ENCODE data around the gene ITPK1. TPM values are rescaled to one million over a fixed set of nuclear protein-coding genes. Genes with fewer than 3 reads are reported as not detected.

The ITPK1 gene
- total RNA-seq, 1 donor from 2014 or later = 66.9 TPM

DNA sequence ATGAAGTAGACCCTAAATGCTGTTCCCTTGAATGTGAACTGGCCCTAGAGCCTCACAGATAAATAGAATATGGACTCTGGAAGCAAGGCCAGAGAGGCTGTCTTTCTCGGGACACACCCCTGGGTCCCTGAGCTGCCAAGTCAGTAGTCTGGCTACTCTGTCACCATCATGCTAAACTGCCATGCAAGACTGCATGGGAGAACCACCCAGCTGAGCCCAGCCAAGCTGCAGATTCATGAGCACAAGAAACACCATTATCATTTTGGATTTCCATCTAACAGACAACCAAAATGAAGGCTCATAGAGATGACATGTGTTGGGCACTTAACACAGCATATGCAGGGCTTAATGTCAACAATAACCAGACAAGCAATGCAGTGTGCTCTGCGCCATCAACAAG is 139.5 kb downstream of the ITPK1 start:
- Mint-ChIP-seq H3K4me3 (ENCODE audit: low read depth) (no peak overlapping the region), H3K36me3 (ENCODE audit: low read depth) (peaks cover 68% of the 10 kb centered on the region), H3K27me3 (ENCODE audit: low read depth) (no peaks in the 10 kb centered on the region), H3K4me1 (ENCODE audit: low read depth) (peaks cover 2% of the 10 kb centered on the region), H3K9me3 (peaks cover 49% of the 10 kb centered on the region), H3K27ac (no peak overlapping the region)
- intact Hi-C loops (cut with micrococcal nuclease) = no loop called here
- DNase-seq (ENCODE audit: low spot score) = no peak

GRCh38 chr14:92974541-92975345 is 141.0 kb downstream of the ITPK1 start:
- no peak for DNase-seq (ENCODE audit: low spot score)
- intact Hi-C loops (cut with micrococcal nuclease) = no loop called here
- no peak overlapping the region for H3K27ac Mint-ChIP-seq
- H3K4me3 Mint-ChIP-seq (ENCODE audit: low read depth) = no peak overlapping the region
- no peaks in the 10 kb centered on the region for H3K27me3 Mint-ChIP-seq (ENCODE audit: low read depth)
- peaks cover 53% of the 10 kb centered on the region for H3K36me3 Mint-ChIP-seq (ENCODE audit: low read depth)
- peaks cover 3% of the 10 kb centered on the region for H3K4me1 Mint-ChIP-seq (ENCODE audit: low read depth)
- H3K9me3 Mint-ChIP-seq = peaks cover 42% of the 10 kb centered on the region

DNA sequence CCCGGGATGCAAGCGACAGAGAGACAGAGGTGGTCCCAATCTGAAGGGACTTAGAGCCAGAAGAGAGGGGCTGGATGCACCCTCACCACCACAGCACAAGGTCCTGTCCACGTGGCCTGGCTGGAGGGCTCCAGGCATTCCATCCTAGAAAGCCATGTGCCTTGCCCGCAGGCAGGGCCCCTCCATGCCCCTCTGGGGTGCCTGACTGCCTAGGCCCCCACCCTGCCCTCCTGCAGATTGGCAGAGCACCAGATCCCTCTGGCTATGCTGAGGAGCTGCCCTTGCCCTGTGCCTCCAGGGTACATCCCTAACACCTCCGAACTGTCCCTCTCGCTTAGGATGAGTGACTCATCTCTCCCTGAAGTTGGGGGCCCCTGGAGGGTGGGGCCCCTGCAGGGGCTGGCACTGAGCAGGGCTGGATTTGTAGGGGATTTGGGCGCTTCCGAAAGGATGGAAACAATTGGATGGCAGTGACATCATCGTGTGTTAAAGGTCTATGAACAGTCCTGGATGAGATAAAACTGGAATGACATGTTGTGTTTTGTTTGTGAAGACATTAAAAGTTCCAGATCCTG is 141.8 kb downstream of the ITPK1 start:
- Mint-ChIP-seq H3K4me3 (ENCODE audit: low read depth) (no peak overlapping the region), H3K27ac (no peak overlapping the region), H3K36me3 (ENCODE audit: low read depth) (peaks cover 45% of the 10 kb centered on the region), H3K4me1 (ENCODE audit: low read depth) (peaks cover 3% of the 10 kb centered on the region), H3K27me3 (ENCODE audit: low read depth) (no peaks in the 10 kb centered on the region), H3K9me3 (peaks cover 33% of the 10 kb centered on the region)
- intact Hi-C loops (cut with micrococcal nuclease) = no loop called here
- no peak for DNase-seq (ENCODE audit: low spot score)

GRCh38 chr14:92973261-92973797 is 142.4 kb downstream of the ITPK1 start:
- DNase-seq (ENCODE audit: low spot score) = no peak
- Mint-ChIP-seq H3K4me1 (ENCODE audit: low read depth) (peaks cover 3% of the 10 kb centered on the region), H3K4me3 (ENCODE audit: low read depth) (no peak overlapping the region), H3K9me3 (peaks cover 28% of the 10 kb centered on the region), H3K27ac (no peak overlapping the region), H3K36me3 (ENCODE audit: low read depth) (peaks cover 45% of the 10 kb centered on the region), H3K27me3 (ENCODE audit: low read depth) (no peaks in the 10 kb centered on the region)
- intact Hi-C loops (cut with micrococcal nuclease) = no loop called here

DNA sequence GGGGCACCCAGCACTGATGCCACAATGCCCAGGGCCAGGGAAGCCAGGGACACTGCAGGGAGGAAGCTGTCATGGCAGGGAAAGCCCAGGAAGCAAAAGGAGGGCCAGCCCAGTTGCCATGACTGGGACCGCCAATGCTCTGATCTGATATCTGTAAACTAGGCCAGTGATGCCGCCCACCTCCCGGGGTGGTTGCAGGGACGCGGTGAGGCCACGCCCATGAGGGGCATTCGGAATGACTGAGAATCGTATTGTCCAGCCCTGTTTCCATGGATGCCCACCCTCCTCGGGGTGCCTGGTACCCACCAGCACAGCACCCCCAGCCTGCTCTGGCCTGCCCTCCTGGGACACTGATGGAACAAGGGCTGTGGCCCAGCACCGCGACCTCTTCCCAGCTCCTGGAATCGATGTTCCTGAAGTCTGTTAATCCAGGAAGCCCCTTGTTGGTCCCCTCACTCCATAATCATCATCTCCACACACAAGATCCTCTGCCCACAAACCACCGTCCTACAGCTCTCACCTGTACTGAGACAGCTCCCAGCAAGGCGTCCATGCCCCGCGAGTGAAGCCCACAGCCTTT is 144.0 kb downstream of the ITPK1 start:
- intact Hi-C loops (cut with micrococcal nuclease) = no loop called here
- DNase-seq (ENCODE audit: low spot score) = no peak
- H3K36me3 Mint-ChIP-seq (ENCODE audit: low read depth) = peaks cover 31% of the 10 kb centered on the region
- H3K27me3 Mint-ChIP-seq (ENCODE audit: low read depth) = no peaks in the 10 kb centered on the region
- H3K4me1 Mint-ChIP-seq (ENCODE audit: low read depth) = peaks cover 3% of the 10 kb centered on the region
- H3K4me3 Mint-ChIP-seq (ENCODE audit: low read depth) = no peak overlapping the region
- H3K9me3 Mint-ChIP-seq = peaks cover 16% of the 10 kb centered on the region
- no peak overlapping the region for H3K27ac Mint-ChIP-seq

DNA sequence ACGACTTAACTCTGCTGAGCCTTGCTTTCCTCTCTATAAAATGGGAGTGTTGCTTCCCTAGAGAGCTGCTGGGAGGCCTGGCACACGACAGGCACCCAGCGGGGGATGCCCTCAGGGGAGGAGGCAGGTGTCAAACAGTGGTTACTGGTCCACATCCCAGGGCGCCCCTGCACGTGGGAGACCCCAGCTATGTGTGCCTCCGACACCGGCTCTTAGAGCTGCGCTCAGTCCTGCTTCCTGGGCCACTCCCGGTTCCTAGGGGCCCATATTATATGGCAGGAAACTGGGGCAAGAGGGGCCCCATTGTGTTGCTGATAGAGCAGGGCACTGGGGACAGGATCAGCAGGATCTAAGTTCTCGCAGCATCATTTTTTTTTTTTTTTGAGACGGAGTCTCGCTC is 145.5 kb downstream of the ITPK1 start:
- Mint-ChIP-seq H3K27me3 (ENCODE audit: low read depth) (no peaks in the 10 kb centered on the region), H3K27ac (no peak overlapping the region), H3K4me1 (ENCODE audit: low read depth) (peaks cover 3% of the 10 kb centered on the region), H3K36me3 (ENCODE audit: low read depth) (peaks cover 17% of the 10 kb centered on the region), H3K9me3 (peaks cover 4% of the 10 kb centered on the region), H3K4me3 (ENCODE audit: low read depth) (no peak overlapping the region)
- DNase-seq (ENCODE audit: low spot score) = no peak
- intact Hi-C loops (cut with micrococcal nuclease) = no loop called here

GRCh38 chr14:92969871-92970270 is 145.9 kb downstream of the ITPK1 start:
- no peak for DNase-seq (ENCODE audit: low spot score)
- H3K4me3 Mint-ChIP-seq (ENCODE audit: low read depth) = no peak overlapping the region
- intact Hi-C loops (cut with micrococcal nuclease) = no loop called here
- peaks cover 4% of the 10 kb centered on the region for H3K9me3 Mint-ChIP-seq
- H3K36me3 Mint-ChIP-seq (ENCODE audit: low read depth) = peaks cover 15% of the 10 kb centered on the region
- H3K27ac Mint-ChIP-seq = no peak overlapping the region
- peaks cover 3% of the 10 kb centered on the region for H3K4me1 Mint-ChIP-seq (ENCODE audit: low read depth)
- no peaks in the 10 kb centered on the region for H3K27me3 Mint-ChIP-seq (ENCODE audit: low read depth)

GRCh38 chr14:92969430-92969829 is 146.3 kb downstream of the ITPK1 start:
- Mint-ChIP-seq H3K27ac (no peak overlapping the region), H3K27me3 (ENCODE audit: low read depth) (no peaks in the 10 kb centered on the region), H3K4me3 (ENCODE audit: low read depth) (no peak overlapping the region), H3K4me1 (ENCODE audit: low read depth) (peaks cover 3% of the 10 kb centered on the region), H3K36me3 (ENCODE audit: low read depth) (peaks cover 12% of the 10 kb centered on the region), H3K9me3 (peaks cover 4% of the 10 kb centered on the region)
- DNase-seq (ENCODE audit: low spot score) = no peak
- intact Hi-C loops (cut with micrococcal nuclease) = no loop called here

DNA sequence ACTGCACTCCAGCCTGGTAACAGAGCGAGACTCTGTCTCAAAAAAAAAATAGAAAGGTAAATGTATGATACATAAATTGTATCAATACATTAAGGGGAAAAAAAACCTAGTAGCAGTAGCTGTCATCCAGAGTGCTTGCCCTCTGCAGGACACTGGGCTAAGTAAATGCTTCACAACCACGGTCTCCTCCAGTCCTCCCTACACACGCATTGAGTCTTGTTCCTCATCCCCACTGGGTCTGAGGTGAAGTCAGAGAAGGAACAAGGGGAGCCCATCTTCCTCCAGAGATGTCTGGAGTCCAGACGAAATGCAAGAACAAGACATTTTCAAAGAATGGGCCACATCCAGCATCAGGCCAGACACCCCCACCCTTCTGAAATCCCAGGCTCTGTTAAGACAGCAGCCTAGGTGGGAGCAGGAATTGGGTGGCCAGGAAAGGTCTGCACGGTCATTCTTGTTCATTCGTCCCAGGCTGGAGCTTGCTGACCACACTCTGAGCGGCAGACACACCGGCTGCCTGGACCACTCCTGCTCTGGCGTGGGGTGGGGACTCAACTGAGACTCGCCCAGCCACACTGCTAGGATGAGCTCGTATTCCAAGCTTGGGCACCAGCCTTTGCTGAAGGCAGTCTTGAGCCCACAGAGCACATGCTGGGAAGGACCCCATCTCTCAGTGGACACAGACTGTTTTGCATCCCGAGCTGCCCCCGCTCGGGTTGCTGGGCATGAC is 147.3 kb downstream of the ITPK1 start:
- Mint-ChIP-seq H3K9me3 (peaks cover 4% of the 10 kb centered on the region), H3K27ac (no peak overlapping the region), H3K4me1 (ENCODE audit: low read depth) (peaks cover 3% of the 10 kb centered on the region), H3K4me3 (ENCODE audit: low read depth) (no peak overlapping the region), H3K27me3 (ENCODE audit: low read depth) (no peaks in the 10 kb centered on the region), H3K36me3 (ENCODE audit: low read depth) (peaks cover 8% of the 10 kb centered on the region)
- intact Hi-C loops (cut with micrococcal nuclease) = no loop called here
- no peak for DNase-seq (ENCODE audit: low spot score)

GRCh38 chr14:92967346-92967926 is 148.3 kb downstream of the ITPK1 start:
- intact Hi-C loops (cut with micrococcal nuclease) = no loop called here
- Mint-ChIP-seq H3K36me3 (ENCODE audit: low read depth) (peaks cover 3% of the 10 kb centered on the region), H3K4me1 (ENCODE audit: low read depth) (peaks cover 3% of the 10 kb centered on the region)

GRCh38 chr14:92965281-92965680 is 150.4 kb downstream of the ITPK1 start:
- Mint-ChIP-seq H3K4me1 (ENCODE audit: low read depth) (no peaks in the 10 kb centered on the region), H3K4me3 (ENCODE audit: low read depth) (no peak overlapping the region), H3K27me3 (ENCODE audit: low read depth) (no peaks in the 10 kb centered on the region), H3K9me3 (peaks cover 4% of the 10 kb centered on the region), H3K36me3 (ENCODE audit: low read depth) (peaks cover 3% of the 10 kb centered on the region), H3K27ac (no peak overlapping the region)
- intact Hi-C loops (cut with micrococcal nuclease) = no loop called here
- no peak for DNase-seq (ENCODE audit: low spot score)

More at GRCh38 chr14:92967346-92967926, 148.3 kb downstream of the ITPK1 start:
- Mint-ChIP-seq H3K9me3 (peaks cover 4% of the 10 kb centered on the region), H3K27ac (no peak overlapping the region), H3K27me3 (ENCODE audit: low read depth) (no peaks in the 10 kb centered on the region), H3K4me3 (ENCODE audit: low read depth) (no peak overlapping the region)
- DNase-seq (ENCODE audit: low spot score) = no peak

Measured in activated T-helper 2 cell treated with anti-CD3 and anti-CD28 coated beads, Interferon-gamma antibody, Interleukin-2, Interleukin-4, amounts not matched to agents 10 μg/mL and 5 μg/mL and 100 μg/mL, durations not matched to agents 14 hours and 24 hours and 36 hours (primary cell).